WTC11 (cell line): ENCODE results near the gene RAB26. TPM values are rescaled to one million over a fixed set of nuclear protein-coding genes. Genes with fewer than 3 reads are reported as not detected.

Source experiments
- ATF1 ChIP-seq: sonication (generic); formaldehyde crosslinking; IDR thresholded peaks from 2 replicates; pipeline ENCODE4 v1.8.1; 2023; ENCODE audit warnings: mild to moderate bottlenecking, moderate library complexity, missing genetic modification reagents
- CBFB ChIP-seq: sonication (generic); formaldehyde crosslinking; IDR thresholded peaks from 2 replicates; pipeline ENCODE4 v1.8.1; 2022; ENCODE audit warnings: mild to moderate bottlenecking, low read depth, missing genetic modification reagents
- CREB1 ChIP-seq: sonication (generic); formaldehyde crosslinking; IDR thresholded peaks from 2 replicates; pipeline ENCODE4 v1.8.0; 2023; ENCODE audit warnings: mild to moderate bottlenecking, missing genetic modification reagents
- CREM ChIP-seq: sonication (generic); formaldehyde crosslinking; IDR thresholded peaks from 2 replicates; pipeline ENCODE4 v1.8.1; 2022; ENCODE audit warnings: mild to moderate bottlenecking, missing genetic modification reagents, moderate library complexity
- ELF4 ChIP-seq: sonication (generic); formaldehyde crosslinking; IDR thresholded peaks from 2 replicates; pipeline ENCODE4 v1.8.1; 2022; ENCODE audit warnings: low read depth, mild to moderate bottlenecking, moderate library complexity, missing genetic modification reagents
- ETV6 ChIP-seq: sonication (generic); formaldehyde crosslinking; IDR thresholded peaks from 2 replicates; pipeline ENCODE4 v1.8.1; 2022; ENCODE audit warnings: mild to moderate bottlenecking, missing genetic modification reagents
- GABPB1 ChIP-seq: sonication (generic); formaldehyde crosslinking; IDR thresholded peaks from 2 replicates; pipeline ENCODE4 v1.8.1; 2023; ENCODE audit warnings: mild to moderate bottlenecking, missing genetic modification reagents
- GTF2I ChIP-seq: fragments of 250-450 bp; sonication (Bioruptor Pico); conservative IDR thresholded peaks from 2 replicates; pipeline ENCODE4 v1.4.0; 2021; ENCODE audit warnings: mild to moderate bottlenecking
- JUN ChIP-seq: sonication (generic); formaldehyde crosslinking; IDR thresholded peaks from 2 replicates; pipeline ENCODE4 v1.8.0; 2023; ENCODE audit warnings: mild to moderate bottlenecking, missing genetic modification reagents
- KAT7 ChIP-seq: sonication (generic); formaldehyde crosslinking; IDR thresholded peaks from 2 replicates; pipeline ENCODE4 v1.8.1; 2023; ENCODE audit warnings: missing genetic modification reagents, mild to moderate bottlenecking, borderline replicate concordance
- NFE2L1 ChIP-seq: sonication (generic); formaldehyde crosslinking; IDR thresholded peaks from 2 replicates; pipeline ENCODE4 v1.8.1; 2023; ENCODE audit warnings: missing genetic modification reagents
- RORB ChIP-seq: fragments of 250-450 bp; sonication (Bioruptor Pico); IDR thresholded peaks from 2 replicates; pipeline ENCODE4 v1.9.0; 2021; ENCODE audit warnings: mild to moderate bottlenecking
- ZNF219 ChIP-seq: sonication (generic); formaldehyde crosslinking; IDR thresholded peaks from 2 replicates; pipeline ENCODE4 v1.8.0; 2023; ENCODE audit warnings: missing genetic modification reagents, mild to moderate bottlenecking, borderline replicate concordance
- ZNF396 ChIP-seq: fragments of 250-450 bp; sonication (Bioruptor Pico); IDR thresholded peaks from 2 replicates; pipeline ENCODE4 v1.8.0; 2021; ENCODE audit warnings: mild to moderate bottlenecking, moderate library complexity, borderline replicate concordance
- ZNF416 ChIP-seq: fragments of 250-450 bp; sonication (Bioruptor Pico); IDR thresholded peaks from 2 replicates; pipeline ENCODE4 v1.9.0; 2021; ENCODE audit warnings: mild to moderate bottlenecking, inconsistent platforms
- total RNA-seq: library from RNA; stranded (reverse); gene quantifications from 3 replicates; pipeline ENCODE4 v1.2.3, GENCODE V29; 2021
- TF ChIP-seq, protein P1 (sequence below): sonication (generic); formaldehyde crosslinking; IDR thresholded peaks from 2 replicates; pipeline ENCODE4 v1.8.0; 2022; ENCODE audit warnings: mild to moderate bottlenecking, missing genetic modification reagents
- TF ChIP-seq, protein P2 (sequence below): fragments of 250-450 bp; sonication (Bioruptor Pico); IDR thresholded peaks from 2 replicates; pipeline ENCODE4 v1.9.0; 2021; ENCODE audit warnings: moderate library complexity, mild to moderate bottlenecking, inconsistent platforms, borderline replicate concordance
- TF ChIP-seq, protein P3 (sequence below): sonication (generic); formaldehyde crosslinking; conservative IDR thresholded peaks from 2 replicates; pipeline ENCODE4 v1.8.1; 2022; ENCODE audit warnings: mild to moderate bottlenecking, missing genetic modification reagents
- TF ChIP-seq, protein P4 (sequence below): sonication (generic); formaldehyde crosslinking; conservative IDR thresholded peaks from 2 replicates; pipeline ENCODE4 v1.8.1; 2023; ENCODE audit warnings: mild to moderate bottlenecking, low read depth, missing genetic modification reagents, moderate library complexity
- TF ChIP-seq, protein P5 (sequence below): sonication (generic); formaldehyde crosslinking; IDR thresholded peaks from 2 replicates; pipeline ENCODE4 v1.8.0; 2022; ENCODE audit warnings: mild to moderate bottlenecking, missing genetic modification reagents
- TF ChIP-seq, protein P6 (sequence below): fragments of 250-450 bp; sonication (Bioruptor Pico); IDR thresholded peaks from 2 replicates; pipeline ENCODE4 v1.9.0; 2021; ENCODE audit warnings: mild to moderate bottlenecking
- TF ChIP-seq, protein P7 (sequence below): fragments of 200-600 bp; IDR thresholded peaks from 2 replicates; pipeline ENCODE4 v1.8.0; 2022; ENCODE audit warnings: antibody characterized with exemption
- TF ChIP-seq, protein P8 (sequence below): sonication (generic); formaldehyde crosslinking; IDR thresholded peaks from 2 replicates; pipeline ENCODE4 v1.8.1; 2023; ENCODE audit warnings: mild to moderate bottlenecking, missing genetic modification reagents
- TF ChIP-seq, protein P9 (sequence below): sonication (generic); formaldehyde crosslinking; IDR thresholded peaks from 2 replicates; pipeline ENCODE4 v1.8.0; 2022; ENCODE audit warnings: mild to moderate bottlenecking, missing genetic modification reagents

The RAB26 gene
- total RNA-seq, 1 experiment from 2014 or later: 7.3 TPM

DNA sequence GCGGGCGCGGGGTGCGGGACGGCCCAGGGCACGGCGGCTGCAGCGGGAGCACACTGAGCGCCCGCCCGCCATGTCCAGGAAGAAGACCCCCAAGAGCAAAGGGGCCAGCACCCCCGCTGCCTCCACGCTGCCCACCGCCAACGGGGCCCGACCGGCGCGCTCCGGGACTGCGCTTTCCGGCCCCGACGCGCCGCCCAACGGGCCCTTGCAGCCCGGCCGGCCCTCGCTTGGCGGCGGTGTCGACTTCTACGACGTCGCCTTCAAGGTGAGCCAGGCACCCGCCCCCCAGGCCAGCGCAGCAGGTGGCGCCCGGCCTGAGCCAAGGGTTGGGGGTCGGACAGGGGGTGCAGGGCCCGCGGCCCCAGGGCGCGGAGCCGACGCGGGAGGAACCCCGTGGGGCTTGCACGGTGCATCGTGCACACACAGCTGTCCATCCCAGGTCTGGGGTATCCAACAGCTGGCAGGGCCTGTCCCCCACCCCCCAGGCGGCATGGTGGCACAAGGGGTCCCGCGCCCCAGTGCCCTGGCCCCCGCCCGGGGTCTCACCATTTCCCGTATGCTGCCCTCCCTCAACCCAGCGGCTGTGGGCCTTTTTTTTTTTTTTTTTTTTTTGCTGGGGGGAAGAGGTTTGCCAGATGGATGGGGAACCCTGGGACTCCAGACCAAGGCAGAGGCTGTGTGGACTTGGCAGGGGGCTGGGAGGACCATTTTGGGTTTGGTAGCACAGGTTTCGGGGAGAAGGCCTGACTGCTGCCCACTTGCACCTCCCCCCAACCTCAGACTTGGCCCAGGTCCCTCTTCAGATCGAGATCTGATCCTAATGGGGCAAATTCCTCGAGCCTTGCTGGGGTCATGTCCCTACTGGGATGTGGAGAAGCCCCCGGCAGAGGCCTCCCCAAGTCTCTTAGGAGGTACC, 547 bp downstream of the RAB26 start (continued):
- TF ChIP-seq, protein P1, sequence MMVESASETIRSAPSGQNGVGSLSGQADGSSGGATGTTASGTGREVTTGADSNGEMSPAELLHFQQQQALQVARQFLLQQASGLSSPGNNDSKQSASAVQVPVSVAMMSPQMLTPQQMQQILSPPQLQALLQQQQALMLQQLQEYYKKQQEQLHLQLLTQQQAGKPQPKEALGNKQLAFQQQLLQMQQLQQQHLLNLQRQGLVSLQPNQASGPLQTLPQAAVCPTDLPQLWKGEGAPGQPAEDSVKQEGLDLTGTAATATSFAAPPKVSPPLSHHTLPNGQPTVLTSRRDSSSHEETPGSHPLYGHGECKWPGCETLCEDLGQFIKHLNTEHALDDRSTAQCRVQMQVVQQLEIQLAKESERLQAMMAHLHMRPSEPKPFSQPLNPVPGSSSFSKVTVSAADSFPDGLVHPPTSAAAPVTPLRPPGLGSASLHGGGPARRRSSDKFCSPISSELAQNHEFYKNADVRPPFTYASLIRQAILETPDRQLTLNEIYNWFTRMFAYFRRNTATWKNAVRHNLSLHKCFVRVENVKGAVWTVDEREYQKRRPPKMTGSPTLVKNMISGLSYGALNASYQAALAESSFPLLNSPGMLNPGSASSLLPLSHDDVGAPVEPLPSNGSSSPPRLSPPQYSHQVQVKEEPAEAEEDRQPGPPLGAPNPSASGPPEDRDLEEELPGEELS (CRISPR knock-in tag): no peak
- TF ChIP-seq ZNF396: no peak
- no peak for TF ChIP-seq ELF4 (CRISPR knock-in tag)
- no peak for TF ChIP-seq GTF2I (CRISPR knock-in tag)
- TF ChIP-seq, protein P2, sequence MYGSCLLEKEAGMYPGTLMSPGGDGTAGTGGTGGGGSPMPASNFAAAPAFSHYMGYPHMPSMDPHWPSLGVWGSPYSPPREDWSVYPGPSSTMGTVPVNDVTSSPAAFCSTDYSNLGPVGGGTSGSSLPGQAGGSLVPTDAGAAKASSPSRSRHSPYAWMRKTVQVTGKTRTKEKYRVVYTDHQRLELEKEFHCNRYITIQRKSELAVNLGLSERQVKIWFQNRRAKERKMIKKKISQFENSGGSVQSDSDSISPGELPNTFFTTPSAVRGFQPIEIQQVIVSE (CRISPR knock-in tag): no peak
- TF ChIP-seq, protein P3, sequence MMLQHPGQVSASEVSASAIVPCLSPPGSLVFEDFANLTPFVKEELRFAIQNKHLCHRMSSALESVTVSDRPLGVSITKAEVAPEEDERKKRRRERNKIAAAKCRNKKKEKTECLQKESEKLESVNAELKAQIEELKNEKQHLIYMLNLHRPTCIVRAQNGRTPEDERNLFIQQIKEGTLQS (CRISPR knock-in tag): no peak
- TF ChIP-seq, protein P4, sequence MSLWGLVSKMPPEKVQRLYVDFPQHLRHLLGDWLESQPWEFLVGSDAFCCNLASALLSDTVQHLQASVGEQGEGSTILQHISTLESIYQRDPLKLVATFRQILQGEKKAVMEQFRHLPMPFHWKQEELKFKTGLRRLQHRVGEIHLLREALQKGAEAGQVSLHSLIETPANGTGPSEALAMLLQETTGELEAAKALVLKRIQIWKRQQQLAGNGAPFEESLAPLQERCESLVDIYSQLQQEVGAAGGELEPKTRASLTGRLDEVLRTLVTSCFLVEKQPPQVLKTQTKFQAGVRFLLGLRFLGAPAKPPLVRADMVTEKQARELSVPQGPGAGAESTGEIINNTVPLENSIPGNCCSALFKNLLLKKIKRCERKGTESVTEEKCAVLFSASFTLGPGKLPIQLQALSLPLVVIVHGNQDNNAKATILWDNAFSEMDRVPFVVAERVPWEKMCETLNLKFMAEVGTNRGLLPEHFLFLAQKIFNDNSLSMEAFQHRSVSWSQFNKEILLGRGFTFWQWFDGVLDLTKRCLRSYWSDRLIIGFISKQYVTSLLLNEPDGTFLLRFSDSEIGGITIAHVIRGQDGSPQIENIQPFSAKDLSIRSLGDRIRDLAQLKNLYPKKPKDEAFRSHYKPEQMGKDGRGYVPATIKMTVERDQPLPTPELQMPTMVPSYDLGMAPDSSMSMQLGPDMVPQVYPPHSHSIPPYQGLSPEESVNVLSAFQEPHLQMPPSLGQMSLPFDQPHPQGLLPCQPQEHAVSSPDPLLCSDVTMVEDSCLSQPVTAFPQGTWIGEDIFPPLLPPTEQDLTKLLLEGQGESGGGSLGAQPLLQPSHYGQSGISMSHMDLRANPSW: no peak
- no peak for TF ChIP-seq GABPB1
- no peak for TF ChIP-seq ETV6 (CRISPR knock-in tag)
- TF ChIP-seq CREM (CRISPR knock-in tag): no peak
- no peak for TF ChIP-seq NFE2L1
- no peak for TF ChIP-seq JUN (CRISPR knock-in tag)
- TF ChIP-seq, protein P5, sequence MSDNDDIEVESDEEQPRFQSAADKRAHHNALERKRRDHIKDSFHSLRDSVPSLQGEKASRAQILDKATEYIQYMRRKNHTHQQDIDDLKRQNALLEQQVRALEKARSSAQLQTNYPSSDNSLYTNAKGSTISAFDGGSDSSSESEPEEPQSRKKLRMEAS (CRISPR knock-in tag): 0 out of 2 replicates have a peak, but pooled peaks have one; percentile 26
- TF ChIP-seq CREB1: no peak
- TF ChIP-seq ZNF219 (CRISPR knock-in tag): 0 out of 2 replicates have a peak, but pooled peaks have one; percentile 27
- TF ChIP-seq, protein P6, sequence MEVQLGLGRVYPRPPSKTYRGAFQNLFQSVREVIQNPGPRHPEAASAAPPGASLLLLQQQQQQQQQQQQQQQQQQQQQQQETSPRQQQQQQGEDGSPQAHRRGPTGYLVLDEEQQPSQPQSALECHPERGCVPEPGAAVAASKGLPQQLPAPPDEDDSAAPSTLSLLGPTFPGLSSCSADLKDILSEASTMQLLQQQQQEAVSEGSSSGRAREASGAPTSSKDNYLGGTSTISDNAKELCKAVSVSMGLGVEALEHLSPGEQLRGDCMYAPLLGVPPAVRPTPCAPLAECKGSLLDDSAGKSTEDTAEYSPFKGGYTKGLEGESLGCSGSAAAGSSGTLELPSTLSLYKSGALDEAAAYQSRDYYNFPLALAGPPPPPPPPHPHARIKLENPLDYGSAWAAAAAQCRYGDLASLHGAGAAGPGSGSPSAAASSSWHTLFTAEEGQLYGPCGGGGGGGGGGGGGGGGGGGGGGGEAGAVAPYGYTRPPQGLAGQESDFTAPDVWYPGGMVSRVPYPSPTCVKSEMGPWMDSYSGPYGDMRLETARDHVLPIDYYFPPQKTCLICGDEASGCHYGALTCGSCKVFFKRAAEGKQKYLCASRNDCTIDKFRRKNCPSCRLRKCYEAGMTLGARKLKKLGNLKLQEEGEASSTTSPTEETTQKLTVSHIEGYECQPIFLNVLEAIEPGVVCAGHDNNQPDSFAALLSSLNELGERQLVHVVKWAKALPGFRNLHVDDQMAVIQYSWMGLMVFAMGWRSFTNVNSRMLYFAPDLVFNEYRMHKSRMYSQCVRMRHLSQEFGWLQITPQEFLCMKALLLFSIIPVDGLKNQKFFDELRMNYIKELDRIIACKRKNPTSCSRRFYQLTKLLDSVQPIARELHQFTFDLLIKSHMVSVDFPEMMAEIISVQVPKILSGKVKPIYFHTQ (CRISPR knock-in tag): 0 out of 2 replicates have a peak, but pooled peaks have one; percentile 44
- no peak for TF ChIP-seq RORB (CRISPR knock-in tag)
- no peak for TF ChIP-seq CBFB
- TF ChIP-seq KAT7: no peak
- 0 out of 2 replicates have a peak, but pooled peaks have one; percentile 63 for TF ChIP-seq ATF1 (CRISPR knock-in tag)
- TF ChIP-seq, protein P7, sequence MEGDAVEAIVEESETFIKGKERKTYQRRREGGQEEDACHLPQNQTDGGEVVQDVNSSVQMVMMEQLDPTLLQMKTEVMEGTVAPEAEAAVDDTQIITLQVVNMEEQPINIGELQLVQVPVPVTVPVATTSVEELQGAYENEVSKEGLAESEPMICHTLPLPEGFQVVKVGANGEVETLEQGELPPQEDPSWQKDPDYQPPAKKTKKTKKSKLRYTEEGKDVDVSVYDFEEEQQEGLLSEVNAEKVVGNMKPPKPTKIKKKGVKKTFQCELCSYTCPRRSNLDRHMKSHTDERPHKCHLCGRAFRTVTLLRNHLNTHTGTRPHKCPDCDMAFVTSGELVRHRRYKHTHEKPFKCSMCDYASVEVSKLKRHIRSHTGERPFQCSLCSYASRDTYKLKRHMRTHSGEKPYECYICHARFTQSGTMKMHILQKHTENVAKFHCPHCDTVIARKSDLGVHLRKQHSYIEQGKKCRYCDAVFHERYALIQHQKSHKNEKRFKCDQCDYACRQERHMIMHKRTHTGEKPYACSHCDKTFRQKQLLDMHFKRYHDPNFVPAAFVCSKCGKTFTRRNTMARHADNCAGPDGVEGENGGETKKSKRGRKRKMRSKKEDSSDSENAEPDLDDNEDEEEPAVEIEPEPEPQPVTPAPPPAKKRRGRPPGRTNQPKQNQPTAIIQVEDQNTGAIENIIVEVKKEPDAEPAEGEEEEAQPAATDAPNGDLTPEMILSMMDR: no peak
- TF ChIP-seq ZNF416 (CRISPR knock-in tag): peak; percentile 43; the same call in 1 of the 2 replicates
- TF ChIP-seq, protein P8, sequence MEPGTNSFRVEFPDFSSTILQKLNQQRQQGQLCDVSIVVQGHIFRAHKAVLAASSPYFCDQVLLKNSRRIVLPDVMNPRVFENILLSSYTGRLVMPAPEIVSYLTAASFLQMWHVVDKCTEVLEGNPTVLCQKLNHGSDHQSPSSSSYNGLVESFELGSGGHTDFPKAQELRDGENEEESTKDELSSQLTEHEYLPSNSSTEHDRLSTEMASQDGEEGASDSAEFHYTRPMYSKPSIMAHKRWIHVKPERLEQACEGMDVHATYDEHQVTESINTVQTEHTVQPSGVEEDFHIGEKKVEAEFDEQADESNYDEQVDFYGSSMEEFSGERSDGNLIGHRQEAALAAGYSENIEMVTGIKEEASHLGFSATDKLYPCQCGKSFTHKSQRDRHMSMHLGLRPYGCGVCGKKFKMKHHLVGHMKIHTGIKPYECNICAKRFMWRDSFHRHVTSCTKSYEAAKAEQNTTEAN (CRISPR knock-in tag): no peak
- TF ChIP-seq, protein P9, sequence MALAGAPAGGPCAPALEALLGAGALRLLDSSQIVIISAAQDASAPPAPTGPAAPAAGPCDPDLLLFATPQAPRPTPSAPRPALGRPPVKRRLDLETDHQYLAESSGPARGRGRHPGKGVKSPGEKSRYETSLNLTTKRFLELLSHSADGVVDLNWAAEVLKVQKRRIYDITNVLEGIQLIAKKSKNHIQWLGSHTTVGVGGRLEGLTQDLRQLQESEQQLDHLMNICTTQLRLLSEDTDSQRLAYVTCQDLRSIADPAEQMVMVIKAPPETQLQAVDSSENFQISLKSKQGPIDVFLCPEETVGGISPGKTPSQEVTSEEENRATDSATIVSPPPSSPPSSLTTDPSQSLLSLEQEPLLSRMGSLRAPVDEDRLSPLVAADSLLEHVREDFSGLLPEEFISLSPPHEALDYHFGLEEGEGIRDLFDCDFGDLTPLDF: no peak
